Measurements from ENCODE around the gene ODF2. TPM values are rescaled to one million over a fixed set of nuclear protein-coding genes. Genes with fewer than 3 reads are reported as not detected.

The ODF2 gene
- total and polyA plus RNA-seq, 3 experiments from 2014 or later, result 31.4 to 65.0 (median 64.2) TPM

- no peak overlapping the region for H3K4me3 ChIP-seq (ENCODE audit: low read length)
- Mint-ChIP-seq H3K36me3 (peaks cover 16 to 66% (median 26%) of the 10 kb centered on the region in 3 donors), H3K9me3 (no peaks in the 10 kb centered on the region), H3K27ac (no peak overlapping the region), H3K4me1 (no peaks in the 10 kb centered on the region), H3K27me3 (no peaks in the 10 kb centered on the region), H3K4me3 (no peak overlapping the region)
- peaks cover 11% of the 10 kb centered on the region for H3K36me3 ChIP-seq (ENCODE audit: insufficient read depth, low read length)
- ChIA-PET CTCF (no interaction called here), POLR2A (no interaction called here)
- no peaks in the 10 kb centered on the region for H3K4me1 ChIP-seq (ENCODE audit: insufficient read depth, low read length)
- H3K9me3 ChIP-seq (ENCODE audit: low read length), result no peaks in the 10 kb centered on the region
- no peak overlapping the region for H3K27ac ChIP-seq (ENCODE audit: low read depth, low read length)
- DNase-seq, result no peak
- H3K27me3 ChIP-seq (ENCODE audit: insufficient read depth, low read length, poor library complexity, severe bottlenecking), result no peaks in the 10 kb centered on the region
These were observed 20.1 kb downstream of the ODF2 start for GRCh38 chr9:128475867-128476266.

- no peaks in the 10 kb centered on the region for H3K27me3 Mint-ChIP-seq
- DNase-seq, result no peak
- POLR2A ChIA-PET, result no interaction called here
These were observed 23.5 kb downstream of the ODF2 start for GRCh38 chr9:128479262-128479661.

GRCh38 chr9:128481561-128481960 is 25.8 kb downstream of the ODF2 start:
- Histone ChIP-seq H3K4me3 (ENCODE audit: low read length) (no peak overlapping the region), H3K27ac (ENCODE audit: low read depth, low read length) (no peak overlapping the region), H3K4me1 (ENCODE audit: insufficient read depth, low read length) (no peaks in the 10 kb centered on the region), H3K27me3 (ENCODE audit: insufficient read depth, low read length, poor library complexity, severe bottlenecking) (no peaks in the 10 kb centered on the region), H3K9me3 (ENCODE audit: low read length) (no peaks in the 10 kb centered on the region), H3K36me3 (ENCODE audit: insufficient read depth, low read length) (peaks cover 32% of the 10 kb centered on the region)
- no peaks in the 10 kb centered on the region for H3K27me3 Mint-ChIP-seq
- ChIA-PET POLR2A (no interaction called here), CTCF (no interaction called here)
- H3K9me3 Mint-ChIP-seq, result no peaks in the 10 kb centered on the region
- H3K4me3 Mint-ChIP-seq, result no peak overlapping the region
- peak overlapping the region in 1 of 8 donors; percentile 73 for H3K27ac Mint-ChIP-seq
- H3K36me3 Mint-ChIP-seq, result peaks cover 6 to 69% (median 24%) of the 10 kb centered on the region in 3 donors
- no peaks in the 10 kb centered on the region for H3K4me1 Mint-ChIP-seq
- no peak for DNase-seq

More at GRCh38 chr9:128479262-128479661, 23.5 kb downstream of the ODF2 start:
- peaks cover 17 to 65% (median 27%) of the 10 kb centered on the region in 3 donors for H3K36me3 Mint-ChIP-seq
- H3K27ac Mint-ChIP-seq, result peak overlapping the region in 1 of 8 donors; percentile 52
- Histone ChIP-seq H3K9me3 (ENCODE audit: low read length) (no peaks in the 10 kb centered on the region), H3K36me3 (ENCODE audit: insufficient read depth, low read length) (peaks cover 22% of the 10 kb centered on the region), H3K27ac (ENCODE audit: low read depth, low read length) (no peak overlapping the region), H3K4me3 (ENCODE audit: low read length) (no peak overlapping the region), H3K27me3 (ENCODE audit: insufficient read depth, low read length, poor library complexity, severe bottlenecking) (no peaks in the 10 kb centered on the region), H3K4me1 (ENCODE audit: insufficient read depth, low read length) (no peaks in the 10 kb centered on the region)
- H3K4me3 Mint-ChIP-seq, result no peak overlapping the region
- H3K4me1 Mint-ChIP-seq, result no peaks in the 10 kb centered on the region
- CTCF ChIA-PET, result interaction anchor here (1.1 kb wide), 1 partner anchor 41 kb away, joined by 3 read pairs; no protein-coding TSS in a partner anchor
- no peaks in the 10 kb centered on the region for H3K9me3 Mint-ChIP-seq

- CTCF ChIA-PET, result no interaction called here
- Histone ChIP-seq H3K4me3 (ENCODE audit: low read length) (no peak overlapping the region), H3K27me3 (ENCODE audit: insufficient read depth, low read length, poor library complexity, severe bottlenecking) (no peaks in the 10 kb centered on the region), H3K36me3 (ENCODE audit: insufficient read depth, low read length) (peaks cover 38% of the 10 kb centered on the region), H3K9me3 (ENCODE audit: low read length) (no peaks in the 10 kb centered on the region), H3K4me1 (ENCODE audit: insufficient read depth, low read length) (no peaks in the 10 kb centered on the region), H3K27ac (ENCODE audit: low read depth, low read length) (no peak overlapping the region)
- Mint-ChIP-seq H3K9me3 (no peaks in the 10 kb centered on the region), H3K4me3 (no peak overlapping the region), H3K4me1 (no peaks in the 10 kb centered on the region), H3K27me3 (no peaks in the 10 kb centered on the region), H3K27ac (peak overlapping the region in 1 of 8 donors; percentile 61), H3K36me3 (peaks cover 6 to 75% (median 28%) of the 10 kb centered on the region in 3 donors)
- DNase-seq, result no peak
- POLR2A ChIA-PET, result no interaction called here
These were observed 26.4 kb downstream of the ODF2 start for GRCh38 chr9:128482186-128482585.

- H3K4me3 ChIP-seq (ENCODE audit: low read length), result no peak overlapping the region
- ChIA-PET CTCF (interaction anchor here (1.5 kb wide), 1 partner anchor 14 kb away, joined by 3 read pairs; no protein-coding TSS in a partner anchor), POLR2A (interaction anchor here (0.6 kb wide), 1 partner anchor 129 kb away, joined by 3 read pairs; no protein-coding TSS in a partner anchor)
- H3K9me3 ChIP-seq (ENCODE audit: low read length), result no peaks in the 10 kb centered on the region
- Mint-ChIP-seq H3K27ac (peak overlapping the region in 2 of 8 donors; percentile 4 to 43), H3K36me3 (peaks cover 10 to 84% (median 27%) of the 10 kb centered on the region in 3 donors), H3K9me3 (no peaks in the 10 kb centered on the region), H3K4me3 (no peak overlapping the region), H3K4me1 (no peaks in the 10 kb centered on the region), H3K27me3 (no peaks in the 10 kb centered on the region)
- H3K27me3 ChIP-seq (ENCODE audit: insufficient read depth, low read length, poor library complexity, severe bottlenecking), result no peaks in the 10 kb centered on the region
- no peak for DNase-seq
- no peak overlapping the region for H3K27ac ChIP-seq (ENCODE audit: low read depth, low read length)
- H3K36me3 ChIP-seq (ENCODE audit: insufficient read depth, low read length), result peaks cover 27% of the 10 kb centered on the region
- no peaks in the 10 kb centered on the region for H3K4me1 ChIP-seq (ENCODE audit: insufficient read depth, low read length)
These were observed 29.0 kb downstream of the ODF2 start for GRCh38 chr9:128484686-128485413.

- peaks cover 11 to 88% (median 27%) of the 10 kb centered on the region in 3 donors for H3K36me3 Mint-ChIP-seq
- H3K36me3 ChIP-seq (ENCODE audit: insufficient read depth, low read length), result peaks cover 27% of the 10 kb centered on the region
These were observed 29.6 kb downstream of the ODF2 start for GRCh38 chr9:128485414-128485855.

GRCh38 chr9:128486201-128486600 is 30.4 kb downstream of the ODF2 start:
- ChIA-PET CTCF (no interaction called here), POLR2A (no interaction called here)
- Histone ChIP-seq H3K9me3 (ENCODE audit: low read length) (no peaks in the 10 kb centered on the region), H3K27me3 (ENCODE audit: insufficient read depth, low read length, poor library complexity, severe bottlenecking) (no peaks in the 10 kb centered on the region), H3K4me1 (ENCODE audit: insufficient read depth, low read length) (no peaks in the 10 kb centered on the region), H3K4me3 (ENCODE audit: low read length) (no peak overlapping the region), H3K27ac (ENCODE audit: low read depth, low read length) (no peak overlapping the region), H3K36me3 (ENCODE audit: insufficient read depth, low read length) (peaks cover 25% of the 10 kb centered on the region)
- H3K4me1 Mint-ChIP-seq, result no peaks in the 10 kb centered on the region
- no peaks in the 10 kb centered on the region for H3K9me3 Mint-ChIP-seq
- H3K27me3 Mint-ChIP-seq, result no peaks in the 10 kb centered on the region
- peaks cover 11 to 86% (median 27%) of the 10 kb centered on the region in 3 donors for H3K36me3 Mint-ChIP-seq
- H3K4me3 Mint-ChIP-seq, result no peak overlapping the region
- H3K27ac Mint-ChIP-seq, result no peak overlapping the region
- no peak for DNase-seq

More at GRCh38 chr9:128485414-128485855, 29.6 kb downstream of the ODF2 start:
- DNase-seq, result no peak
- Mint-ChIP-seq H3K4me3 (no peak overlapping the region), H3K4me1 (no peaks in the 10 kb centered on the region), H3K27me3 (no peaks in the 10 kb centered on the region), H3K27ac (peak overlapping the region in 1 of 8 donors; percentile 50), H3K9me3 (no peaks in the 10 kb centered on the region)
- no peaks in the 10 kb centered on the region for H3K9me3 ChIP-seq (ENCODE audit: low read length)
- POLR2A ChIA-PET, result no interaction called here
- no peaks in the 10 kb centered on the region for H3K27me3 ChIP-seq (ENCODE audit: insufficient read depth, low read length, poor library complexity, severe bottlenecking)
- no peaks in the 10 kb centered on the region for H3K4me1 ChIP-seq (ENCODE audit: insufficient read depth, low read length)
- H3K4me3 ChIP-seq (ENCODE audit: low read length), result no peak overlapping the region
- no peak overlapping the region for H3K27ac ChIP-seq (ENCODE audit: low read depth, low read length)
- CTCF ChIA-PET, result no interaction called here

GRCh38 chr9:128493424-128493823 is 37.6 kb downstream of the ODF2 start:
- Histone ChIP-seq H3K4me1 (ENCODE audit: insufficient read depth, low read length) (no peaks in the 10 kb centered on the region), H3K36me3 (ENCODE audit: insufficient read depth, low read length) (peaks cover 14% of the 10 kb centered on the region), H3K9me3 (ENCODE audit: low read length) (no peaks in the 10 kb centered on the region), H3K4me3 (ENCODE audit: low read length) (no peak overlapping the region), H3K27me3 (ENCODE audit: insufficient read depth, low read length, poor library complexity, severe bottlenecking) (no peaks in the 10 kb centered on the region), H3K27ac (ENCODE audit: low read depth, low read length) (no peak overlapping the region)
- no peaks in the 10 kb centered on the region for H3K9me3 Mint-ChIP-seq
- no peak for DNase-seq
- CTCF ChIA-PET, result no interaction called here
- no peak overlapping the region for H3K4me3 Mint-ChIP-seq
- peaks cover 4 to 76% (median 5%) of the 10 kb centered on the region in 3 donors for H3K36me3 Mint-ChIP-seq
- peak overlapping the region in 1 of 8 donors; percentile 26 for H3K27ac Mint-ChIP-seq
- H3K4me1 Mint-ChIP-seq, result no peaks in the 10 kb centered on the region
- H3K27me3 Mint-ChIP-seq, result no peaks in the 10 kb centered on the region
- POLR2A ChIA-PET, result no interaction called here
